Peyer's patch (tissue), 4 donors: Measurements from ENCODE around the gene ST7.

Experiments
- CTCF ChIP-seq, 6 experiments: fragments of 450-650 bp in 4 of 6; fragments of 200-600 bp in 2 of 6; sonication (generic) in 1 of 6; IDR thresholded peaks; one replicate each; pipeline ENCODE4 v1.5.1; 2017 to 2019; ENCODE audit warnings: antibody characterized with exemption in 6 of 6, mild to moderate bottlenecking in 3 of 6, moderate library complexity in 1 of 6
- POLR2A ChIP-seq, 2 donors: fragments of 450-650 bp; IDR thresholded peaks; one replicate each; pipeline ENCODE4 v1.5.1; 2017; ENCODE audit warnings: antibody characterized with exemption in 2 of 2, mild to moderate bottlenecking in 2 of 2, moderate library complexity in 2 of 2

DNA sequence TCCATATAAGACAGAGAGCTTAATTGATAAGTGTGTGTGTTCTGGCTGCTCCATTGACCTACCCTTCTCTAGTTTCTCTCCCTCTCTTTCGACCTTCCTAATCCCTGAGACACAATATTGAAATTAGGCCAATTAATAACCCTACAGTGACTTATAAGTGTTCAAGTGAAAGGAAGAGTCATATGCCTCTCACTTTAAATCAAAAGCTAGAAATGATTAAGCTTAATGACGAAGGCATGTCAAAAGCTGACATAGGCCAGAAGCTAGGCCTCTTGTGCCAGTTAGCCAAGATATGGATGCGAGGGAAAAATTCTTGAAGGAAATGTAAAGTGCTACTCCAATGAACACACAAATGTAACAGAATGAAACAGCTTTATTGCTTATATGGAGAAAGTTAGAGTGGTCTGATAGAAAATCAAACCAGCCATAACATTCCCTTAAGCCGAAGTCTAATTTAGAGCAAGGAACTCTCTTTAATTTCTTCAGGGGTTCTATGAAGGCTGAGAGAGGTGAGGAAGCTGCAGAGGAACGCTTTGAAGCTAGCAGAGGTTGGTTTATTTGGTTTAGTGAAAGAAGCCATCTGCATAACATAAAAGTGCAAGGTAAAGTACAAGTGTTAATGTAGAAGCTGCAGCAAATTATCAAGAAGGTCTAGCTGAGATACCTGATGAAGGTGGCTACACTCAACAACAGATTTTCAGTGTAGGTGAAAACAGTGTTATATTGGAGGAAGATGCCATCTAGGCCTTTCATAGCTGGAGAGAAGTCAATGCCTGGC, 53.8 kb downstream of the ST7 start:
- TF ChIP-seq CTCF (IDR thresholded peaks at IDR 0.05) (no peak), POLR2A (IDR thresholded peaks at IDR 0.05) (no peak)
